Endothelial cell (in vitro differentiated cells): ENCODE data around the gene RPGRIP1. TPM values are rescaled to one million over a fixed set of nuclear protein-coding genes. Genes with fewer than 3 reads are reported as not detected.
A peak's percentile ranks its signal among the peaks of the same experiment; 100 is the strongest.

ENCODE experiments used
- DNase-seq: peaks from one replicate; pipeline ENCODE4 v3.0.0; 2021; ENCODE audit warnings: low spot score
- H3K27ac Mint-ChIP-seq: one replicate; pipeline ENCODE4 v1.8.0; 2021; ENCODE audit warnings: mixed read lengths, inconsistent platforms; ENCODE audit not compliant: unreplicated experiment
- H3K27me3 Mint-ChIP-seq: one replicate; pipeline ENCODE4 v1.8.0; 2021; ENCODE audit warnings: mild to moderate bottlenecking, moderate library complexity, mixed read lengths, inconsistent platforms; ENCODE audit not compliant: unreplicated experiment
- H3K36me3 Mint-ChIP-seq: one replicate; pipeline ENCODE4 v1.8.0; 2021; ENCODE audit warnings: mild to moderate bottlenecking, low read depth, mixed read lengths, inconsistent platforms; ENCODE audit not compliant: unreplicated experiment
- H3K4me1 Mint-ChIP-seq: one replicate; pipeline ENCODE4 v1.8.0; 2021; ENCODE audit warnings: mild to moderate bottlenecking, mixed read lengths, inconsistent platforms; ENCODE audit not compliant: unreplicated experiment
- H3K4me3 Mint-ChIP-seq: one replicate; pipeline ENCODE4 v1.8.0; 2021; ENCODE audit warnings: mild to moderate bottlenecking, mixed read lengths, inconsistent platforms; ENCODE audit not compliant: unreplicated experiment
- H3K9me3 Mint-ChIP-seq: one replicate; pipeline ENCODE4 v1.8.0; 2021; ENCODE audit warnings: mixed read lengths, inconsistent platforms; ENCODE audit not compliant: unreplicated experiment
- CTCF ChIP-seq: fragments of 200-600 bp; sonication (generic); IDR thresholded peaks from one replicate; pipeline ENCODE4 v1.5.0; 2021; ENCODE audit warnings: antibody characterized with exemption; ENCODE audit not compliant: unreplicated experiment
- total RNA-seq: library from RNA; stranded (reverse); fragmentation: NEBNext Ultra II Directional; extraction: Animal tissue kit (Norgen Biotek cat#: 25700); gene quantifications from one replicate; pipeline ENCODE4 v1.2.1, GENCODE V29; 2021; ENCODE audit not compliant: unreplicated experiment

The RPGRIP1 gene
- total RNA-seq, 1 donor from 2014 or later = 1.5 TPM

DNA sequence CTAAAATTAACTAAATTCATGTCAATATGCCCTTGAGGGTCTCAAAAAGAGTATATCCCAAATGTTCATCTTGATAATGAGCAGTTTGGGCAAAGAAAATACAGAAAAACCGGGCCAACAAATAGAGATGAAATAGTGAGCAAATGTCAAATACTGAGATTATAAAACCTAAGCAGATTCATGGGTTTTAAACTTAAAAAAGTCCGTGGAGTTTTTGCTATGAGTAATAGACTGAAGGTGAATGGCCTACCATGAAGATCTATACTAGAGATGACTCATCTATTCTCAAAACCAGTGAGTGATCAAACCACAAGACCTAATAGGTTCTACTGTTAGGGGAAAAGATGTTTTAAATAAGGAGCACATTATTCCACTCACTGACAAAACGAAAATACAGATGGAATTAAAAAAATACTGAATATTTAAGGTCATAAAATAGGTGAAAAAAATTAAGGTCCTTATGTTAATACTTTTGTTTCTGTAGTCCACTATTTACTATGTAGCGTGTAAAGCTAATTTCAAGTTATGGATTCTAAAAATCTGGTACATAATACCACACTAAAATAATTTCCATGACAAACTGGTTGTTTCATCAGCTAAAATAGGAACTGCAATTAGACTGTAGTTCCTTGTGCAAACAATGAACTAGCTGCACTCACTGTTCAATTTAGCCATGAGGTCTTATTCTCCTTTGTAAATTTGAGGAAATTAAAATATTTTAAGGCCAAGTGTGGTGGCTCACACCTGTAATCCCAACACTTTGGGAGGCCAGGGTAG is 15.7 kb upstream of the RPGRIP1 start:
- Mint-ChIP-seq H3K4me1 (peaks cover 55% of the 10 kb centered on the region), H3K27me3 (peaks cover 13% of the 10 kb centered on the region), H3K4me3 (peak overlapping the region; percentile 31), H3K36me3 (peaks cover 41% of the 10 kb centered on the region), H3K9me3 (no peaks in the 10 kb centered on the region), H3K27ac (no peak overlapping the region)
- no peak for DNase-seq
- TF ChIP-seq CTCF = no peak

DNA sequence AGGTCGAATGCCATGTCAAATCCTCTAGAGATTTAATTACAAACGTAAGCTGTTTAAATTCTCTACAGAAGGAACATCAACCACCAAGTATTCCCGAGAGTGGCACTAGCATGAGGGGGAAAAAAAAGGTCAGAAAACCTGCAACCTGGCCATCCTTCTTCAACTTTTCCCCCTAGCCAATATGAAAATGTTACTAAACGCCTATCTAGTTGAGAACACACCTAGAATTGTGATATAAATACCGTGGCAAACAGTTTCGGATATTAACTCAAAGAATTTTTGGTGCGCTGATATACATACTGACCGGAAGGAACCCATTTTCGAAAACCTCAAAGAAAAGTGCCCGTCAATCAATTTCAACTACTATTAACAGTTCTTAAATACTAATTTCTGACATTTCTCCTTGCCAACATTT is 12.4 kb upstream of the RPGRIP1 start:
- Mint-ChIP-seq H3K36me3 (peaks cover 24% of the 10 kb centered on the region), H3K9me3 (no peaks in the 10 kb centered on the region), H3K4me1 (peaks cover 47% of the 10 kb centered on the region), H3K4me3 (peak overlapping the region; percentile 100), H3K27ac (peak overlapping the region; percentile 81), H3K27me3 (peaks cover 22% of the 10 kb centered on the region)
- no peak for TF ChIP-seq CTCF
- DNase-seq = no peak

DNA sequence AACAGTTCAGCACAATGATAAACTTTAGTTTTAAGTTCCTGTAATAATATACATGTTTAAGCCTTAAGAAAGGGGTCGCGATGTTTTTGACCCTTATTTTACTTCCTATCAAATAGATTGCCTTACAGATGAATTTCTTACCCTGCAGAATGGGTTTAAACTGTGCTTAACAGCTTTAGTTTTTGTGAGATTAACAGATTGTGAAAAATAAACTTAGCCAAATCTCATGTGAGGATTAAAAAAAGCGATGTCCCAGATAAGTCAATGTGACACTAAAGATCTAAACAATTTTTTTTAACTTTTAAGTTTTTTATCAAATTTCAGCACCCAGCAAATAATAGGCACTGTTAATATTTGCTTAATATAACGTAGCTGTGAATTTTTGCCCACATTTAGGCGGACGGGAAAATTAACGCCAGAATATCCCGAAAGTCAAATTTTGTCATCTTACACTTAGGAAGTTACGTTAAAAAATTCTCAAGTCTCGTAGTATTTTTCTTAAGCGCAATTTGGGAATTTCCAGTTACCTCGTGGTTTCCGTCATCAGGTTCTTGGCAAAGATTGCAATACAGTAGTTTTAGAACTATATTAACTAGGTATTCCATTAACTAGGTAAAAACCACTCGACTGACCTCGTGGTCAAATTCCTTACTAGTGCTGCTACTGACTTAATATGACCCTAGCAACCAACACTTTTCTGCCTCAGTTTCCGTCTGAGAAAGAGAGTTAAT is 11.8 kb upstream of the RPGRIP1 start:
- Mint-ChIP-seq H3K4me3 (peak overlapping the region; percentile 100), H3K27ac (peak overlapping the region; percentile 100), H3K27me3 (peaks cover 22% of the 10 kb centered on the region), H3K4me1 (peaks cover 42% of the 10 kb centered on the region), H3K36me3 (peaks cover 21% of the 10 kb centered on the region), H3K9me3 (no peaks in the 10 kb centered on the region)
- no peak for TF ChIP-seq CTCF
- no peak for DNase-seq

DNA sequence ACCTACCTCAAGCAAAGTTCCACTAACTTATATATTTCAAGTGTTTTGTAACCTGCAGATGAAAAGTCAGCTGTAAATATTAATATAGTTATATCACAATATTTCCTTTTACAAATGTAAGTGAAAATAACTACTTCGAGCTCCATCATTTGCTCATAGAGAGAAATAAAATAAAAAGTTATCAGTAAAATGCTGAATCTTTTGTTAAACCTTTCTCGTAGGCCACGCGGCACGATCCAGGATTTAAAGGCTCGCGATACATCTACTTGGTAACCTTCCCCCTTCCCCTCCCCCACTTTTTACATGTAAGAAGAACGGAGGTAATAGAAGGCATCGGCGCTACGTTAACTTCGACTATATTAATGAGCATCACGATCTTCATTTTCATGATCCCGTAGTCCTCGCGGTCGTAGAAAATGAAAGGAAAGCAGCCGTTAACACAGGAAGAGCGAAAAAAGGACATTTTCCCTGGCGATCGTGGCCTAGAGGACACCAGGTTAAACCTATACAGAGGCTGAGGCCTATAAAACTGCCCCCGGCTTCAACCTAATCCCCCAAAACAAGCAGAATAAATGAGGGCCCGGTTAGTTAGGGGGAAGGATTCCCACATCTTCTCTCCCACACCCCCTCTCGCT is 11.1 kb upstream of the RPGRIP1 start:
- peak overlapping the region; percentile 100 for H3K4me3 Mint-ChIP-seq
- peaks cover 24% of the 10 kb centered on the region for H3K27me3 Mint-ChIP-seq
- no peak for TF ChIP-seq CTCF
- peak; percentile 19 for DNase-seq
- no peaks in the 10 kb centered on the region for H3K9me3 Mint-ChIP-seq
- peaks cover 35% of the 10 kb centered on the region for H3K4me1 Mint-ChIP-seq
- H3K36me3 Mint-ChIP-seq = peaks cover 21% of the 10 kb centered on the region
- peak overlapping the region; percentile 100 for H3K27ac Mint-ChIP-seq
